Measurements from ENCODE around the gene MMP15. TPM values are rescaled to one million over a fixed set of nuclear protein-coding genes. Genes with fewer than 3 reads are reported as not detected.

MMP15 gene
- polyA plus RNA-seq, 1 donor (not counting 4 experiments of a cell fraction or from before 2014, with no cell fraction given), result 3.7 TPM

DNA sequence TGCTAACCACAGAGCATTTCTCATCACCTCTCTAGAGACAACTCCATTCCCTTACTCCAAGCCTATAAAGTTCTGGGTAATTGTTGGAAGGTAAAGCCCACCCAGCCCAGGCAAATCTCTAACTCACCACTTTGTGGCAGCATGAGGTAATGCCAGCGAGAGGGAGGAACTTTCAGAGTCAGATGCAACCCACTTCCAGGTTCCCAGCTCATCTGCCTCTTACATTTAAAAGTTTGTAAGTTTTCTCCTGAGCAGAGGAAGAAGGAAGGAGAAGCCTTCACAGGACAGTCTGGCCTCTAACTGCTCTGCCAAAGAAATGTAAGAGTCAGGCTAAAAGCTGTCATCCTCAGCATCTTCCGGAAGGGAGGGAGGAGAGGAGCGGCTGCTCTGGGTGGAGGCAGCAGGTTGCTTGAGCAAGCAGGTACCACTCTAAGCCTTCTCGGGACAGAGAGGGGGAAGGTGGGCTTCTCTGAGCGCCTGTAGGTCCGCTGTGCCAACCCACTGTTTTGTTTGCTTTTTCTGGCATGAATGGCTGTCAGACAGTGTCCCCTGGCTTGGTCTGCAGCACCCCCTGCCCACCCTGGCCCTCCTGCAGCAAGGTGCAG lies 26.1 kb upstream of the MMP15 start:
- H3K27ac ChIP-seq (ENCODE audit: control insufficient read depth, insufficient read depth, low read length), result no peak overlapping the region
- peaks cover 29% of the 10 kb centered on the region for H3K4me1 ChIP-seq (ENCODE audit: control insufficient read depth, extremely low read depth, insufficient read depth, low read length)
- no peaks in the 10 kb centered on the region for H3K27me3 ChIP-seq (ENCODE audit: control insufficient read depth, extremely low read depth, insufficient read depth, low read length)
- H3K9me3 ChIP-seq (ENCODE audit: control insufficient read depth, low read depth, low read length), result no peaks in the 10 kb centered on the region
- dilution Hi-C loops (cut with MboI; ENCODE audit: extremely low pct_ligation_motif_present, low sequenced_read_pairs), result no loop called here
- H3K9me1 ChIP-seq (ENCODE audit: control insufficient read depth, extremely low read depth, insufficient read depth, low read length), result peaks cover 2% of the 10 kb centered on the region
- H4K20me1 ChIP-seq (ENCODE audit: control insufficient read depth, extremely low read depth, insufficient read depth, low read length), result no peaks in the 10 kb centered on the region
- H3K79me2 ChIP-seq (ENCODE audit: control insufficient read depth, insufficient read depth, low read length), result peaks cover 17% of the 10 kb centered on the region
- FAIRE-seq, result peak; percentile 76
- H3K9ac ChIP-seq (ENCODE audit: control insufficient read depth, extremely low read depth, insufficient read depth, low read length), result peak overlapping the region; percentile 67
- peak overlapping the region; percentile 82 for H3K4me2 ChIP-seq (ENCODE audit: control insufficient read depth, extremely low read depth, insufficient read depth, low read depth, low read length)
- no peak for DNase-seq (ENCODE audit: low read depth, low spot score)
- H3K4me3 ChIP-seq (ENCODE audit: control insufficient read depth in 2 of 3, extremely low read depth in 1 of 3, insufficient read depth in 2 of 3, low read depth in 1 of 3, low read length in 3 of 3), result peak overlapping the region; percentile 56 to 81 (median 68)
- TF ChIP-seq CTCF (optimal IDR thresholded peaks at IDR 0.05 in 1 of 3, IDR thresholded peaks at IDR 0.05 in 1 of 3, conservative IDR thresholded peaks at IDR 0.05 in 1 of 3; ENCODE audit: extremely low read depth in 1 of 3, insufficient read depth in 2 of 3, low read length in 3 of 3) (peak in 2 of 3 experiments; percentile 5 to 17), EZH2 (IDR thresholded peaks at IDR 0.05; ENCODE audit: low read length) (no peak)
- H2AFZ ChIP-seq (ENCODE audit: control insufficient read depth, low read length), result no peak overlapping the region
- peaks cover 17 to 18% of the 10 kb centered on the region in 2 experiments for H3K36me3 ChIP-seq (ENCODE audit: control insufficient read depth in 2 of 2, extremely low read depth in 1 of 2, insufficient read depth in 2 of 2, low read length in 2 of 2)

- FAIRE-seq, result no peak
- Histone ChIP-seq H3K9me1 (ENCODE audit: control insufficient read depth, extremely low read depth, insufficient read depth, low read length) (peaks cover 1% of the 10 kb centered on the region), H3K9me3 (ENCODE audit: control insufficient read depth, low read depth, low read length) (no peaks in the 10 kb centered on the region), H2AFZ (ENCODE audit: control insufficient read depth, low read length) (peak within 1 kb of the TSS; percentile 90), H3K4me1 (ENCODE audit: control insufficient read depth, extremely low read depth, insufficient read depth, low read length) (peaks cover 29% of the 10 kb centered on the region), H4K20me1 (ENCODE audit: control insufficient read depth, extremely low read depth, insufficient read depth, low read length) (no peaks in the 10 kb centered on the region), H3K79me2 (ENCODE audit: control insufficient read depth, insufficient read depth, low read length) (peaks cover 17% of the 10 kb centered on the region), H3K27me3 (ENCODE audit: control insufficient read depth, extremely low read depth, insufficient read depth, low read length) (no peaks in the 10 kb centered on the region), H3K4me3 (ENCODE audit: control insufficient read depth in 2 of 3, extremely low read depth in 1 of 3, insufficient read depth in 2 of 3, low read depth in 1 of 3, low read length in 3 of 3) (peak within 1 kb of the TSS; percentile 75 to 96 (median 81)), H3K4me2 (ENCODE audit: control insufficient read depth, extremely low read depth, insufficient read depth, low read depth, low read length) (peak within 1 kb of the TSS; percentile 94), H3K27ac (ENCODE audit: control insufficient read depth, insufficient read depth, low read length) (peak within 1 kb of the TSS; percentile 54), H3K36me3 (ENCODE audit: control insufficient read depth in 2 of 2, extremely low read depth in 1 of 2, insufficient read depth in 2 of 2, low read length in 2 of 2) (peaks cover 17 to 18% of the 10 kb centered on the region in 2 experiments), H3K9ac (ENCODE audit: control insufficient read depth, extremely low read depth, insufficient read depth, low read length) (peak within 1 kb of the TSS; percentile 76)
- DNase-seq (ENCODE audit: low read depth, low spot score), result no peak
- dilution Hi-C loops (cut with MboI; ENCODE audit: extremely low pct_ligation_motif_present, low sequenced_read_pairs), result no loop called here
- no peak for TF ChIP-seq CTCF (optimal IDR thresholded peaks at IDR 0.05 in 1 of 3, IDR thresholded peaks at IDR 0.05 in 1 of 3, conservative IDR thresholded peaks at IDR 0.05 in 1 of 3; ENCODE audit: extremely low read depth in 1 of 3, insufficient read depth in 2 of 3, low read length in 3 of 3)
- no peak for TF ChIP-seq EZH2 (IDR thresholded peaks at IDR 0.05; ENCODE audit: low read length)
Measured at GRCh38 chr16:57999971-58000705, 25.4 kb upstream of the MMP15 start, which contains the start of gene ZNF319. Gene ZNF319, minus strand, starts transcription at chr16:58000672. Its CDS starts 2,407 bp downstream, at chr16:57998265.

All from keratinocyte (primary cell).